Embryonic facial prominence (tissue), 1 donor: Measurements from ENCODE around the gene PPWD1.
"Not testable (repeated sequence)": the region's sequence is repeated elsewhere in the genome, so short reads cannot be mapped to it uniquely, and the experiment has no call there.

Experiments used
- DNase-seq: peaks from one replicate; pipeline ENCODE4 v3.0.0-alpha.2; 2016; ENCODE audit errors: extremely low spot score

Gene PPWD1

DNA sequence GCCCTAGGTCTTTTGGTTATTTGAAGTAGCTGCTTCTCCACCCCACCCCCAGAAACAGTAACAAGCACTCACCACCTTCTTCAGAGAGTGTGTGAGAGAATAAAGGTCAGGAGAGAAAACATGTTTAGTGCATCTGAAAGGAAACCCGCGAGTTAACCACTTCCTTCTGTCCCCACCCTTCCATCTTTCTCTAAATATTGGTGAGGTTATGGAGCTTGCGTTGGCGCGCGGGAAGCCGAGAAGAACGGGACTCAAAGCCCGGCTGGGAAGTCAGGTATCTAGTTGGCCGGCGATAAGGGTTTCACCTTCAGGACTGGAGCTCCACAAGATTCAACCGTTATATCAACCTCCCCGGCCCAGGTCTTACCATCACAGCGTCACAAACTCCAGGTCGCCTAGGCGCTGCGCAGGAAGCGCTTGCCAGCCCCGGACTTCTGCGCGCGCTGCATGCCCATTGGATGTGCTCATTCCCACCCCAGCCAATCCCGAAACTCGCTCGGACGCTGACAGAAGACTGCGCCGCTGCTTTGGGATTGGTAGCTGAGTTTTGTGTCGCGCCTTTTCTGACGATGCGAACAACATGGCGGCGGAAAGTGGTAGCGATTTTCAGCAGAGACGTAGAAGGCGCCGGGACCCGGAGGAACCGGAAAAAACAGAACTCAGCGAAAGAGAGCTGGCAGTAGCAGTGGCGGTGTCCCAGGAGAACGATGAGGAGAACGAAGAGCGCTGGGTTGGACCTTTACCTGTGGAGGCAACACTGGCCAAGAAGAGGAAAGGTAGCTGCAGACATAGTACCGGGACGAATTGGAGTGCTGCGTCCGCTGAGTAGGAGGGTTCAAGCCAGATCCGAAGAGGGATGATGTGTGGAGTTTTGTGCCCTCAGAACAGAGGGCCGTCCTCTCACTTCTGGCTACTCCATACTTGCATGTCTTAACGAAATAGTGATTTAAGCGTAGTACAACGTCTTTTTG lies at the start of gene PPWD1, which contains the start of gene CENPK:
PPWD1 (plus strand) TSS at position 566 of the 971 bp plus-strand sequence; CDS start at position 581, 15 bp downstream.
CENPK (minus strand) TSS at position 438 of the 971 bp plus-strand sequence. CDS start 8,261 bp downstream, outside the sequence.
- DNase-seq: peak; percentile 94

DNA sequence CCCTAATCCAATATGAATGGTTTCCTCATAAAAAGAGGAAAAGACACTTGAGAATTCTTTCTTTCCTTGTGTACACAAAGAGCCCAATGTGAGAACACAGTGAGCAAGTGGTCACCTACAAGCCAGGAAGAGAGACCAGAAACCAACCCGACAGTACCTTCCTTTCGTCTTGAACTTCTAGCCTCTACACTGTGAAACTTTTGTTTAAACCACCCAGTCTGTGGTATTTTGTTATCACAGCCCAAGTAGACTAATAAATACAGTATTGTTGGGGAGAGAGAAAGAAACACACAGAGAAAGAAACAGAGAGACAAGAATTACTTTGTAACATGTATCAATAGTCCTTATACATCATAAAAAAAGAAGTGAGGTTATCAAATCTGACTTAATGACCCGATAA lies 37.4 kb upstream of the PPWD1 start:
- no peak for DNase-seq

DNA sequence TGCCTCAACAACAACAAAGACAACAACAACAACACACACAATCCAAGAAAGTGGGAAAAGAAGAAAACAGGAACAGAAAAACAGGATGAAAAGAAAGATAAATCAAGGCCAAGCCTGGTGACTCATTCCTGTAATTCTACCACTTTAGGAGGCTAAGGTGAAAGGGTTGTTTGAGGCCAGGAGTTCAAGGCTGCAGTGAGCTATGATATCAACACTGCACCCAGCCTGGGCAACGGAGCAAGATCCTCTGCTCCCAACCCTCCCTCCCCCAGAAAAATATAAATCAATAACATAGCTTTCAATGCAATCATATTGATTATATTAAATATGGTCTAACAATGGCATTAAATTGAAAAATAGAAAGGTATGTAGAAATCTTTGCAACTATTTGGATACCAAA lies 32.2 kb upstream of the PPWD1 start:
- no peak for DNase-seq

DNA sequence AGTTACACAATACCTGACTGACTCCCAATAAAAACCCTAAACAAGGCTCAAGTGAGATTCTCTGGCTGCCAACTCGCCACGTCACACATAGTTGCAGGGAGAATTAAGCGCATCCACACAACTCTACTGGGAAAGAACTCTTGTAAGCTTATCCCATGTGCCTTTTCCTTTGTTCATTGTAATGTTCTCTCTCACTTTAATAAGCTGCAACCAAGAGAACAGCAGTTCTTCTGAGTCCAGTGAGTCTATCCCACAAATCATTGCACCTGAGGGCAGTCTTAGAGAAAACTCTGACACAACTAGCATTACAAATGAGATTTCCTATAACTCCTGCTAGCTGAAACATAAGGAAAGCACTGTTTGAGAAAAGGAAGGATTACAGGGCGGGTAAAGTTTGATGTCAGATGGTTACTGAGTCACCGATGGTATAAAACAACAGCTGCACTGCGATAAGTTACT lies 27.5 kb upstream of the PPWD1 start:
- no peak for DNase-seq

DNA sequence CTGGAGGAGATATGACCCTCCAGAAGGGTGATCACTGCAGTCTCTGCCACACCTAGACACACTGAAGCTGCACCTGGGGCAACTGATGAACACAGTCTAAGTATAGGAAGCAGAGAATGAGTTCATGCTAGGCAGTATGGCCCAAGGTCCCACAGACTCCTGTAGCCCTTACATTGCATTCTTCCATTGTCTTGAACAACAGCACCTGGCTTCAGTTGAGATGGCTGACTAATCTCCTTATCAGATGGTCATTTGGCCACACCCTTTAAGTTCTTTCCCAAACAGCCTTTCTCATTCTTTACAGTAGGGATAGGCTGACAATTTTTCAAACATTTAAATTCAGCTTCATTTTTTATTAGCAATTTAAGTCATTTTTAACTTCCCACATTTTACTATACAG lies 23.3 kb upstream of the PPWD1 start:
- DNase-seq: no peak

DNA sequence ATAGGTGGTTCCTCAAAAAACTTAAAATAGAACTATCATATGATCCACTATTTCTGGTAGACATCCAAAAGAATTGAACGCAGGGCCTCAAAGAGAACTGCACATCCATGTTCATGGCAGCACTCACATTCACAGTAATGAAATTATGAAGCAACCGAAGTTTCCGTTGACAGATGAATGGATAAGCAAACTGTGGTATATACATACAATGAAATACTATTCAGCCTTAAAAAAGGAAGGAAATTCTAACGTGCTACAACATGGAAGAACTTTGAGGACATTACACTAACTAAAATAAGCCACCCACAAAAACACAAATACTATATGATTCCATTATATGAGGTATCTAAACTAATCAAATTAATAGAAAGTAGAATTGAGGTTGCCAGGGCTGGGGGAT lies 18.6 kb upstream of the PPWD1 start:
- DNase-seq: no peak

DNA sequence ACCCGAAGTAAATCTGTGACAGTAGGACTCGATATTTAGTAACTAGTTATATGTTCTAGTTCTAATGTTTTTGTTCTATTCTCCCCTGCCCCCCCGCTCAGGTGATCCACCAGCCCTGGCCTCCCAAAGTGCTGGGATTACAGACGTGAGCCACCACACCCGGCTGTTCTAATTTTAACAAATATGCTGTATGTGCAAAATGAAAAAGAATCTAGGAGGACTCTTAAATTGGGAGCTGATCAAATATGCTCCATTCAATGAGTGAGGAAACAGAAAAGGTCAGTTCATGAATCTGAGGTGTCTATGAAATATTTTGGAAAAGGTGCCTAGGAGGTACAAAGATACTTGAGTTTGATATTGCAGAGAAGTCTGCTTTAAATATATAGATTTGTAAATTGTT lies 17.0 kb upstream of the PPWD1 start:
- no peak for DNase-seq

DNA sequence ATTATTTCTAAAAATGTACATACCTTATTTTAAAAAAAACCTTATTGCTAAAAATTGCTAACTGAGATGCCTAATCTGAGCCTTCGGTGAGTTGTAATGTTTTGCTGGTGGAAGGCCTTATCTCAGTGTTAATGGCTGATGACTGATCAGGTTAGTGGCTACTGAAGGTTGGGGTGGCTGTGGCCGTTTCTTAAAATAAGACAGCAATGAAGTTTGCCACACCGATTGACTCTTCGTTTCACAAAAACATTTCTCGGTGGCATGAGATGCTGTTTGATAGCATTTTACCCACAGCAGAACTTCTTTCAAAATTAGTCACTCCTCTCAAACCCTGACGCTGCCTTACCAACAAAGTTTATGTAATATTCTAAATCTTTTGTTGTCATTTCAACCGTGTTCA lies 14.8 kb upstream of the PPWD1 start:
- no peak for DNase-seq

DNA sequence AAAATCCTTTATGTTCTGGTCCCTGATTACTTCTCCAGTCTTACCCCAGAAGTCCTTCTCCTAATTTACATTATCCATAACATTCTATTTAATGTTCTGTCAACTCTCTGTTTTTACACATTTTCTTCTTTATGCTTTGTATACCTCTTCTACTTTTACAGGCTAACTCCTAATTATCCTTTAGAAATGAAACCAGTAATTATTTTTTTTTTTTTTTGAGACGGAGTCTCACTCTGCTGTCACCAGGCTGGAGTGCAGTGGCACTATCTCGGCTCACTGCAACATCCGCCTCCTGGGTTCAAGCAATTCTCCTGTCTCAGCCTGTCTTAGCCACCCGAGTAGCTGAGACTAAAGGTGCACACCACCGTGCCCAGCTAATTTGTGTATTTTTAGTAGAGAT lies 9.2 kb upstream of the PPWD1 start:
- no peak for DNase-seq

DNA sequence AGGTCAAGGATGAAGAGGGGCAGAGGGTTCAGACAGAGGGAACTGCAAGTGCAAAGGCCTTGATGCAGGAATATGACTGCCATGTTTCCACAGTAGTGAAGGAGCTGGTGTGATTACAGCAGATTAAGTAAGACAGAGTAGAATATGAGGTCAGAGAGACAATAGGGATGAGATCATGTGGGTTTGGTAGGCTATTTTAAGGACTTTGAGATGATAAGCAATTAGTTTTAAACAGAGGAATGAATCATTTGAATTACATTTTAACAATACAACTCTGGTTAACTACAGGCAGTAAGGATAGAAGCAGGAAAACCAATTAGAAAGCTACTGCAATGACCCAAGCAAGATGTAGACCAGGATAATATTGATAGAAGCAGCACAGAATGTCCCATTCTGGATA lies 7.8 kb upstream of the PPWD1 start:
- no peak for DNase-seq

DNA sequence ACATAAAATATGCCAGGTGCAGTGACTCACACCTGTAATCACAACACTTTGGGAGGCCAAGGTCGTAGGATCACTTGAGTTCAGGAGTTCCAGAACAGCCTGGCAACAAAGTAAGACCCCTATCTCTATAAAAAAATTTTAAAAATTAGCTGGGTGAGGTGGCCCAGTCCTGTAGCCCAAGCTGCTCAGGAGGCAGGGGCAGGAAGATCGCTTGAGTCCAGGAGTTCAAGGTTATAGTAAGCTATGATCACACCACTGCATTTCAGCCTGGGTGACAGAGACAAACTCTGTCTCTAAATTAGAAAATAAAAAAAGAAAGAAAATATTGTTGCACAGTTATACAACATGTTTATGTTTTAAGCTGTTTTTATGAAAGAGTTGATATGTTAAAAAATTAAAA lies 6.9 kb upstream of the PPWD1 start:
- no peak for DNase-seq

DNA sequence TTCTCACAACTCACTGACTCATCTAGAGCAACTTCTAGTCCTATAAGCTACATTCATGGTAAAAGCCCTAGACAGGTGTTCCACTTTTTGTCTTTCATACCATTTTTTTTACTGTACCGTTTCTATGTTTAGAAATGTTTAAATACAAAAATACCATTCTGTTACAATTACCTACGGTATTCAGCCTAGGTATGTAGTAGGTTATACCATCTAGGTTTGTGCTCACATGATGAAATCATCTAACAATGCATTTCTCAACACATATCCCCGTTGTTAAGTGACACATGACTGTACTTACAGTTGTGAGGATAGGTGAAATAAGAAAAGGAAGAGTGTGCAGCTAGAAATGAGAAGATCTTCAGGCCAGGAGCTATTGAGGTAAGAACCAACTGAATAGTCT lies 6.4 kb upstream of the PPWD1 start:
- no peak for DNase-seq

DNA sequence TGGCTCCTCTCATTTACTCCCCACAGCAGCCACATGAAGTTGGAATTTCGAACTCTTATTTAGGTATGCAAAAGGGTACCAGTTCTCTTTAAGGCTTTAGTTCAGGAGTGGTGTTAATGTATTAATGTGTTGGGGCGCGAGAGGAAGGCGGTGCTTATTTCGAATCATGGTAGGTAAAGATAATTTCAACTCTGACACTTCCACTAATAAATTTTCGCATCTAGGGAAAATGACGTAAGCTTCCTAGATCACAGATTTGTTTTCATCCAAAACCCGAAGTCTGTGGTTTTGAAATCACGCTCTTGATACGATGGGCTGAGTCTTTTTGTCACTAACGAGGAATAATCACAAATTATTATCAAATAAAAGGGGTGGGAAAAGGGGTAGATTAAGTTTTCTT lies 681 bp downstream of the PPWD1 start:
- no peak for DNase-seq

DNA sequence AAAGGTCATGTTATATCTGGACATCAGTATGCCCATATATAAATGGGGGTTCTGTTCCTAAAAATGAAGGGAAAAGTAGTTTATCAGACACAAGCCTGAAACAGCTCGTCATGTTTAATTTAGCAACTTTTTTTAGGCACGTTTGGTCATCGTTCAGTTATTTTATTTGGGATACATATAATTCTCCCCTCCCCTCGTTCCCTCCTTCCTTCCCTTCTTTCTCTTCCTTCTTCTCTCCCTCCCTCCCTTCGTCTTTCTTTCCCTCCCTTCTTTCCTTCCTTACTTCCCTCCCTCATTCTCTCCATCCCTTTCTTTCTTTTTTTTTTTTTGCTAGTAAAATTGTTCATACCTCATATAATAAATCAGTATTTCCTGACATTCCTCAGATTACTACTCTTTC lies 3.4 kb downstream of the PPWD1 start:
- no peak for DNase-seq

DNA sequence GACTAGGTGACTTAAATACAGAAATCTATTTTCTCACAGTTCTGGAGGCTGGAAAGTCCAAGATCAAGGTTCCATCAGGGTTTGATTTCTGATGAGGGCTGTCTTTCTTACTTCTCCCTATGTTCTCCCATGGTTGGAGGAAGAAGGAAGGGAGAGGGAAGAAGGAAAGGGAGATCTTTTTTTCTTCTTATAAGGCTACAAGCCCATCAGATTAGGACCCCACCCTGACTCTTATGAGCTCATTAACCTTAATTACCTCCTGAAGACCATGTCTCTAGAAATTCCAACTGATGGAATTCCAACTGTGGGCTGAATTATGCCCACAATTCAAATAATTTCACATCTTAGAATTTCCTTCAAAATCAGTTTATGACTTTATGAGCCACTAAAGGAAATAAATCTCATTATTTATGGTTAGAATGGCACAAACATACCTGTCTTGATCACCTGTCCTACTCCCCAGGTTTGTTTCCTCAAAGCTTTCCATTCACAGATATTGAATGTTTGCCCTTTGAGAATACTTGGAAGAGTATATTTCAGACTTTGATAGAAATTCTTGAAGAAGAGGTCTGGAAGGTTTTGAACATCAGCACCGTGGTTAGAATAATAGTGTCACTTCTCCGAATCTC lies 7.6 kb downstream of the PPWD1 start:
- no peak for DNase-seq

DNA sequence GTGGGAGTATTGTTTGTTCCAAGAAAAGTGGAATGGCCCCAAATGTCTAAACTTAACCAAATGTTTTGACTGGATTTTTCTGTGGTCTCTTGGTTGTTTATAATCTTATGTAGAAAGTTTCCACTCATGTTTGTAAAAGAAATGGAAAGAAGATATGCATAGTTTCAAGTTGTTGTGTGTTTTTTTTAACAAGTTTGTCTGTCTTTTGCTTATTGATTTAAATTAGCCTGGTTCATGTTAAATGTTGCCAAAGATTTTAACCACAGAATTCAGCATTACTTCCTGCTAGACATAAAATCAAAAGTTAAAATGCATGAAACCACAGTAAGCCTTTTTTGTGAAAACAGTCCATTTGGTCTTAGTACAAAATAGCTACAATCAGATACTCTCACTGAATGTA lies 14.0 kb downstream of the PPWD1 start:
- DNase-seq: no peak

DNA sequence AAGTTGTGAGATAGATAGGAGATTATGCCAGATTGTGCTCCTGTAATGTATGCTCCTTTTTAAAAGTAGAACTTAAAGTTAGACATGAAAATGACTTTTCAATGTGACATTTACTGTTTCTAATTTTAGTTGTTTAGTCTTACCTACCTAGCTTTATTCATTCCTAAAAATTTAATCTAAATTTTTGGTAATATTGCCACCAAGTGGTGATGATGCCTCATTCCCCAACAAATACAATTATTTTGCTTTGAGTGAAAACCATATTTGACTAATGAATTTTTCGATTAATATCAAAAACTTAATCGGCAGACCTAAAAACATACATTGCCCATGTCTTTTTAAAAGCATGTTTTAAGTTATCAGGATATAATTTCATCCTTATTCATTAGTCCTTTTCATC lies 25.6 kb downstream of the PPWD1 start:
- DNase-seq: no peak

DNA sequence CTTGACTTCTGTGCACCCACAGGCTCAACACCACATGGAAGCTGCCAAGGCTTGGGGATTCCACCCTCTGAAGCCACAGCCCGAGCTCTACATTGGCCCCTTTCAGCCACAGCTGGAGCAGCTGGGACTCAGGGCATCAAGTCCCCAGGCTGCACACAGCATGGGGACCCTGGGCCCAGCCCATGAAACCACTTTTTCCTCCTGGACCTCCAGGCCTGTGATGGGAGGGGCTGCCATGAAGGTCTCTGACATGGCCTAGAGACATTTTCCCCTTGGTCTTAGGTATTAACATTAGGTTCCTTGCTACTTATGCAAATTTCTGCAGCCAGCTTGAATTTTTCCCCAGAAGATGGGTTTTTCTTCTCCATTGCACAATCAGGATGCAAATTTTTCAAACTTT lies 38.7 kb downstream of the PPWD1 start:
- DNase-seq: not testable (repeated sequence)

DNA sequence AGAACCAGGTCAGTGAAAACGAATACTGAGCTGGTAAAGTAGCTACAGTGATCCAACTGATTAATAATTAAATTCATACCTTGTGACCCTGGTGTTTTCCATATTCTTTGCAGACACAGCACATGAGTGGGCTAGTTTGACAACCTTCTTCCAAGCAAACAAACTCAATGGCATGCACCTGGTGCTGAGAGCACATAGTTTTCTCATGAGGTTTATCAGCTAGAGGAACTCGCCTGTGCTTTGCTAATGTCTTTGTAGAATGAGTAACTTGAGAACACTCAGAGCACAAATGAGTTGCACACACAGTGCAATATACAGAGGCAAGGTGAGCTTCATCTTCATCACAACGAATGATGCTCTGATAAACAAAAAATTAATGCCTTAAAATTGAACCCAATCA lies 48.4 kb downstream of the PPWD1 start:
- no peak for DNase-seq

DNA sequence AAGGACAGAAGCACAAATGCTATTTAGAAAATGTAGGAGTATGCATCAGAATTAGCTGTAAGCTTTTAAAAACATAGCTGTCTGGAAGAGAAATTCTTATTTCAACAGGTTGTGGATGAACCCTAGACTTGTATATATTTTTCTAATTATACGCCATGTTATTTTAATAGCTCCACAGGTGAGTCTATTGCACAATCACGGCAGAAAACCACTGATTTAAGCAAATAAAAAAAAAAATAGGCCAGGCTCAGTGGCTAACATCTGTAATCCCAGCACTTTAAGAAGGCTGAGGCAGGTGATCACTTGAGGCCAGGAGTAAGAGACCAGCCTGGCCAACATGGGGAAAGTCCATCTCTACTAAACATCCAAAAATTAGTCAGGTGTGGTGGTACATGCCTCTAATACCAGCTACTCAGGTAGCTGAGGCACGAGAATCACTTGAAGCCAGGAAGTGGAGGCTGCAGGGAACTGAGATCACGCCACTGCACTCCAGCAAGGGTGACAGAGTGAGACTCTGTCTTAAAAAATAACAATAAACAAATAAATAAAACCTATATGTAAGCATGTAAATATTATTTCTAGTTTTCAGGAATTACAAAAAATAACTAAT lies 49.3 kb downstream of the PPWD1 start:
- DNase-seq: no peak

DNA sequence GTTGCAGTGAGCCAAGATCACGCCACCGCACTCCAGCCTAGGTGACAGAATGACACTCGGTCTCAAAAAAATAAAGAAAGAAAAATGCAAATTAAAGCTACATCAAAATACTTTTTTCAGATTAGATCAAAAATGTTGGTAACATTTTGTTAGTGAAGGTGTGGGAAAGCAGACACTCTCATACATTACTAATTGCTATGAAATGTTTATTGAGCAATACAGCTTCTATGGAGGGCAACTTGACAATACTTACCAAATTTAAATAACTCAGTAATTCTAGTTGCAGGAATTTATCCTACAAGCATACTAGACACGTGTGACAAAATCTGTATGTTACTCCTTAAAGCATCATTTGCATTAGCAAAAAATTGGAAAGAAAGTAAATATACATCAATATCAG lies 56.9 kb downstream of the PPWD1 start:
- no peak for DNase-seq

DNA sequence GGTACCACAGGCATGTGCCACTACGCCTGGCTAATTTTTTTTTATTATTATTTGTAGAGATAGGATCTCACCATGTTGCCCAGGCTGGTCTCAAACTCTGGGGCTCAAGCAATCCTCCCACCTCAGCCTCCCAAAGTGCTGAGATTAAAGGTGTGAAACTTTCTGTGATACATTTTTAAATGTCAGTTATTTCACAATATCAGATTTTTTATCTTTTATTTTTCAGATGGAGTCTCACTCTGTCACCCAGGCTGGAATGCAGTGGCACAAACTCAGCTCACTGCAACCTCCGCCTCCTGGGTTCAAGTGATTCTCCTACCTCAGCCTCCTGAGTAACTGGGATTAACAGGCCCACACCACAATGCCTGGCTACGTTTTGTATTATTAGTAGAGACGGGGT lies 58.9 kb downstream of the PPWD1 start:
- not testable (repeated sequence) for DNase-seq

DNA sequence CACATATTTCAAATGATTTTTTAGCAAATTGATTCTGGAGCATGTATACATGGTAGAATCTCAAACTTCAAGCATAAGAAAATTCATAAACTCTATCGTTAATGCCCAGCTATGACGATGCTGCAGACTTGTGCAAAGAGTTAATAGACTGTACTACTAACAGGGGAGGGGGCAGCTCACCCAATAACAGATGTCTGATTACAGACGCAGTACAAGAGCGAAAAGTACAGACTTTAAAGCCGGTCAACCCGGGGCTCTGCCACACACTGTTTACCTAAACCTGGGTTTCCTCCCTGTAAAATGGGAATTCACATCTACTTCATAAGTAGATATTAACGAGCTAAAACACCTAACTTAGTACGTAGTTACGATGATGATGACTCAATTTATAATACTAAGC lies 60.4 kb downstream of the PPWD1 start:
- no peak for DNase-seq
